GM23338 (cell line): ENCODE measurements around the gene NAALADL2. TPM values are rescaled to one million over a fixed set of nuclear protein-coding genes. Genes with fewer than 3 reads are reported as not detected.

Experiments
- microRNA-seq: library from miRNA; unstranded; fragments of <30 nt; microRNA quantifications from one replicate; pipeline ENCODE4, GENCODE V29; 2017
- polyA plus RNA-seq: library from polyadenylated mRNA; unstranded; fragments of >200 nt; fragmentation: Nextera tagmentation; extraction: Ambion mirVana; gene quantifications from 2 replicates; pipeline ENCODE4 v1.2.1, GENCODE V29; 2016
- small RNA-seq: library from RNA; depleted of rRNA; stranded (forward); fragments of <200 nt; gene quantifications from one replicate; pipeline ENCODE3, GENCODE V24; 2014; ENCODE audit warnings: low replicate concordance
- total RNA-seq: library from RNA; depleted of rRNA; stranded (reverse); fragments of >200 nt; shearing (Covaris generic); gene quantifications from 2 replicates; pipeline ENCODE4 v1.2.3, GENCODE V29; 2014

NAALADL2 gene
- total and polyA plus RNA-seq, 2 experiments from 2014 or later = 1.6 to 2.6 TPM

Small RNAs within 50 kb of the gene (microRNA-seq; reads per million reads assigned to microRNA genes)
- not detected for gene MIR4789

Small RNAs within 50 kb of the gene (small RNA-seq; reads per million reads assigned to genes)
- not detected for gene MIR4789
- not detected for gene RNU4-91P
- gene RNU6-1233P = not detected
- not detected for gene RNU6-1317P
